HG03575 (cell line): ENCODE results near the gene IL32.

Experiments
- ATAC-seq: cut with Tn5 transposase; IDR thresholded peaks from one replicate; pipeline ENCODE4 v1.9.1; 2021; ENCODE audit not compliant: unreplicated experiment, insufficient number of reproducible peaks, low FRiP score; ENCODE audit errors: extremely low read depth

IL32 gene

DNA sequence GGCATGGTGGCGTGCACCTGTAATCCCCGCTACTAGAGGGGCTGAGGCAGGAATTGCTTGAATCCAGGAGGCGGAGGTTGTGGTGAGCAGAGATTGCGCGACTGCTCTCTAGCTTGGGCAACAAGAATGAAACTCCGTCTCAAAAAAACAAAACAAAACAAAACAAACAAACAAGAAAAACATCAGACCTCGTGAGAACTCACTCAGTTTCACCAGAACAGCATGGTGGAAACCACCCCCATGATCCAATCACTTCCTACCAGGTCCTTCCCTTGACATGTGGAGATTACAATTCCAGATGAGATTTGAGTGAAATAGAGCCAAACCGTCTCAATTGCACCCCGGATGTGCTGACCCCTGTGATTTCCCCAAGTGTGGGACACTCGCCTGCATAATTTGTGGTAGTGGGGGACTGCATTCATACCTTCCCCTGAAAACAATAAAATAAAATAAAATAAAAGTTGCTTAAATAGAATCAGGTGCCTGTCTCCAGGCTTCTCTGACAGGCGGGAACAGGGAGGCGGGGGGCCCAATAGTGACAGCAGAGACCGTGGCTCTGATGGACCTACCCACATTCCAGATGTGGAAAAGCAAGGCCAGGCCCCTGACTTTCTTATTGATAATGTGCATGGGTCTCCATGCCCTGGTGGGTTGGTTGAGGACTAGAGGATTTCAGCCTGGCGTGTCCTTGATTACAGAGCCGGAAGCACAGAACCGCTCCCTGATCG is 20.6 kb downstream of the IL32 start:
- ATAC-seq: no peak

DNA sequence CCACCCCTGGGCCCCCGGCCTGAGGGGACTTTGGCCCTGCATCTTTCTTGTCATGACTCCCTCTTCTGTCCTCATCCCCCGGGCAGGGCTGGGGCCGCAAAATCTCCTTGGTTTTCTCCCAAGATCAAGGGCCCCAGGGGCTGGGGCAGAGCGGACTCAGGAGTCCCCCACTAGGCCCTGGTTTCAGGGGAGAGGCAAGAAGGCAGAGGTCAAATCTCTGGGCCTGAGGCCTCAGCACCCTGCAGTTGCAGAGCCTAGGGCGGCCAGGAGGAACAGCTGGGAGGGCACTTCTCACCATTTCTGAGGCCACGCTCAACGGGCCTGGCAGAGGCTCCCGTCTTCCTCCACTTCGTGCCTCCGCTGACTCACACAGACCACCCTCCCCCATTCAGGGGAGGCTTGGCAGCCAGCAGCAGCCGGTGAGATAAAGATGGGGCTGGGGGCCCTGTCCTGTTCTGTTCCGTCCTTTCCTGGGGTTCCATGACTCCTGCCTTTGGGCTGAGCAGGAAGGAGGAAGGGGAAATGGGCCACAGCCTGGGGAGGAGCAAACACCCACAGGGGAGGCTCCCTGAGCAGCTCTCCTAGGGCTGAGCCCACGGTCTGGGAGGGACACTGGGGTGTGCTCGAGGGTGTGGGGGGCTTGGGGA is 21.3 kb downstream of the IL32 start:
- ATAC-seq: no peak

DNA sequence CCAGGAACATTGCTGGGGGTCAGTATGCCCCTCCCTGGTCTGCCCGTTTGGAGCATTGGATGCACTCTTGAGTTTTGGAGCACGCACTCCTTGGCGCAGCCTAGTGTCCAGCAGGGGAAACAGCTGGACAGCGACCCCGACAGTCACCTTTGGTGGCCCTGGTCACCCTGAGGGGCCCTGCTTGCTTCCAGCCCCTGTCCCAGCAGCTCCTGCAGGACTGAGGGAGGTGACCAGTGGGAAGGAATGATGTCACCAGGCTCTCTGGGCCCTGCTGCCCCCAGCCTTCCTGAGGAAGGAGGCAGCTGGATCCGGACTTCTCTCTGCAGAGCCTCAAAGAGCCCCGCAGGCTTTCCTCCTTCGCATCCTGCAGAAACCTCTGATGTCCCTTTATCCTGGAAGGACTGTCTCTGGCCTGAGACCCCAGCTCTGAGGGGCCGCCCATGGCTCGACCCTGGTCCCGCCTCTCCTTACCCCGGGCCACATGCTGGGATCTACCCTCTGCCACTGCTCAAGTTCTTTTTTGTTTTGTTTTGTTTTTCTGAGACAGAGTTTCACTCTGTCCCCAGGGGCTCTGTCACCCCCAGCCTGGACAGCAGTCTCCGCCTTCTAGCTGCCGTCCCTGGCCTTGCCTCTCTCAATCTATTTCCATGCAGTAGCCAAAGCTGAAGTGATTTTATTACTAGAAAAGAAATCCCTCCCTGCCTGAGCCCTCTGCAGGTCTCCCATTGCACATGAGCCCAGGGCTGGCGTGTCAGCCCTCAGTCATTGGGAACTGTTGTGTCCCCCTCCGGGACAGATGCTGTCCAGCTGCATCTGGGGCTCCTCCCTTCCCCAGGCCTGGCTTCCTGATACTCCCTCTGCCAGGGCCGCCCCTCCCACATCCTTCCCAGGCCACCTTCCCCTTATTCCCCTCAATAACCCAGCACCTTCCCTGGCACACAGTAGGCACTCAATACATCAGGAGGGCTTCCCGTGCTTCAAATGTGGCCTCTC is 22.1 kb downstream of the IL32 start:
- no peak for ATAC-seq

DNA sequence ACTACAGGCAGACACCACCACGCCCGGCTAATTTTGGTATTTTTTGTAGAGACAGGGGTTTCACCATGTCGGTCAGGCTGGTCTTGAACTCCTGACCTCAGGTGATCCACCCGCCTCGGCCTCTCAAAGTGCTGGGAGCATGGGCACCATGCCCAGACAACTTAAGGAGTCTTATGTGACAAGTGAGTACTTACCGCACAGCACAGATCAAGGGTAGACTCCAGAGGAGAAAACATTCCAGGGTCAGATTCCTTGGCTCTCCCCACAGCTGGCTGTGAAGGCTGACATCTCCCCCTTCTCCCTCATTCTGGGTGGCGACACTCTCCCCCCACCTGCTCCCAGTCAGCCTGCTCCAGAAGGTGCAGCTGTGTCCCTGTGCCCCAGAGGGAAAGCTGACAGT is 23.0 kb downstream of the IL32 start:
- no peak for ATAC-seq

DNA sequence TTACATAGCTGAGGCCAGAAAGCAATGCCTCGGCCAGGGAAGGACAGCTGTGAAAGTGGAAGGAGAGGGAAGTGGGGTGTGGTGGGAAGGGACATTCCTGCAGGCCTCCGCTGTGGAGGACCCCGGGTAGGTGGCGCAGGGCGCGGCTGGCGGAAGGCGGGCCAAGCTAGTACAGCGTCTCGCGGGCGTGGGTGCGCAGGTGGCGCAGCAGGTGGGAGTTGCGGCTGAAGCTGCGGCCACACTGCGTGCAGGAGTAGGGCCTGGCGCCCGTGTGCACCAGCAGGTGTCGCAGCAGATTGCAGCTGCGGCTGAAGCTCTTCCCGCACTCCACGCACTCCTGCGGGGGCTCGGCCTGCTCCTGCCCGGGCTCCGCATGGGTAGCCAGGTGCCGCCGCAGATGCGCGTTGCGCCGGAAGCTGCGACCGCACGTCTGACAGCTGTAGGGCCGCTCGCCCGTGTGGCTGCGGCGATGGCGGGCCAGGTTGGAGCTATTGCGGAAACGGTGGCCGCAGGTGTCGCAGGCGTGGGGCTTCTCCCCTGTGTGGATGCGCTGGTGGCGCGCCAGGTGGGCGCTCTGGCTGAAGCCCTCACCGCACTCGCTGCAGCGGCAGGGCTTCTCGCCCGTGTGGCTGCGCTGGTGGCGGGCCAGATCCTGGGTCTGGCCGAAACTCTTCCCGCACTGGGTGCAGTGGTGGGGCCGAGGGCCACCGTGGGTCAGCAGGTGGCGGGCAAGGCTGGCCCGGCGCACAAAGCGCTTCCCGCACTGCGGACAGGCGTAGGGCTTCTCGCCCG is 23.7 kb downstream of the IL32 start:
- no peak for ATAC-seq

DNA sequence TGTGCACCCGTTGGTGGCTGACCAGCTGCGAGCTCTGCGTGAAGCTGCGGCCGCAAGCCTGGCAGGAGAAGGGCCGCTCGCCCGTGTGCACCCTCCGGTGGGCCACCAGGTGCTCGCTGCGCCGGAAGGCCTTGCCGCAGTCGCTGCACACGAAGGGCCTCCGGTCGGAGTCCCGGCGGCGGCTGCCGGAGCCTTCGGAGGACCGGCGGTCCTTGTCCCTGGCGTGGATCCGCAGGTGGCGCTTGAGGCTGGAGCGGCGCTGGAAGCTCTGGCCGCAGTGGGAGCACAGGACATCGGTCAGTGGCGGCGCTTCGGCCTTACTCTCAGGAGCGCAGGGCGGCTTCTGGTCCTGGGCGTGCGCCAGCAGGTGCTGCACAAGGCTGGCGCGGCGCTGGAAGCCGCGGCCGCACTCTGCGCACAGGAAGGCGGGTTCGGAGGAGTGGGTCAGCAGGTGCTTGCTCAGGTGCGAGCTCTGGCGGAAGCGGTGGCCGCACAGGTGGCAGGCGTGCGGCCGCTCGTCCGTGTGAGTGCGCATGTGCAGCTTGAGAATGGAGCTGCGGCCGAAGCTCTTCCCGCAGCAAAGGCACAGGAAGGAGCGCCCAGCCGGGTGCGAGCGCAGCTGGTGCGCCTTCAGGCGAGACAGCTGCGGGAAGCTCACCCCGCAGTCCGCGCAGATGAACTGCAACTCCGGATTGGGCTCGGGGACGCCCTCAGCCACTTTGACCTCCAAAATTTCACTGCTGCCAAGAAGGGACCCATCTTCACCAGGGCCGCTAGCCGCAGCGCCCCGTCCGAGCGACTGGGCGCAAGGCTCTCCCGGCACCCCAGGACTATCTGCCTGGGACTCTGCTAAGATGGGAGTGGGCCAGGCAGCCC is 24.5 kb downstream of the IL32 start:
- ATAC-seq: no peak

DNA sequence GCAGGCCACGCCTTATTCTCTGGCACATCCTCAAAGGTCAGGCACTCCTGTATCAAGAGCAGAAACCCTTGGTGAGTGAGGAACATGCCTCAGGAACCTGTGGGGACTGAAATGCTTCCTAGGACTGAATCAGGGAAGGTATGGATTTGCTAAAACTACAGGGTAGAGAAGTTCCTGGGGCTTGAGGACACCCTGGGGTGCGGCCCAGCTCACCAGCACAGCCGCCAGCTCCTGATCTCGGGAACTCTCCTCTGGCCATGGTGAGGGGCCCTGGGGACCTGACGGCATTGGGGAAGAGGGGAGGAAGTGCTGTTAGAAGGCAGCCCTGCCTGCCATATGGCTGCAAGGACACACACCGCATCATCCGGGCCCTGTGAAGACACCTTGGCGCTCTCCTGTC is 26.1 kb downstream of the IL32 start:
- ATAC-seq: no peak

DNA sequence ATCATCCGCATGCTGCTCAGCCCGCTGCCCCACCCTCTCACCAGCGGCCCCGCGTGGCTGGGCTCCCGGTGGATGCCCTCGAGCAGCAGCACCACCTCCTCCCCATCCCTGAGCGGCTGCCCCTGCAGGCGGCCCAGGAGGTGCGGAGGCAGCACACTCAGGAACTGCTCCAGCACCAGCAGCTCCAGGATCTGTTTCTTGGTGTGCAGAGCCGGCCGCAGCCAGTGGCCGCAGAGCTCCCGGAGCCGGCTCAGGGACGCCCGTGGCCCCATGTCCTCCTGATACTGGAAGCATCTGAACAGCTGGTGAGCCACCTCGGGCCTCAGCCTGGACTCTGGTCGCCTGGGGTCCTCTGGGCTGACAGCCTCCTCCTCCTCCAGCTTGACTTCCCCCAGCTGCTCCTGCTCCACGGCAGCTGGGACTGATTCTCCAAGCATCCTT is 27.1 kb downstream of the IL32 start:
- ATAC-seq: no peak

DNA sequence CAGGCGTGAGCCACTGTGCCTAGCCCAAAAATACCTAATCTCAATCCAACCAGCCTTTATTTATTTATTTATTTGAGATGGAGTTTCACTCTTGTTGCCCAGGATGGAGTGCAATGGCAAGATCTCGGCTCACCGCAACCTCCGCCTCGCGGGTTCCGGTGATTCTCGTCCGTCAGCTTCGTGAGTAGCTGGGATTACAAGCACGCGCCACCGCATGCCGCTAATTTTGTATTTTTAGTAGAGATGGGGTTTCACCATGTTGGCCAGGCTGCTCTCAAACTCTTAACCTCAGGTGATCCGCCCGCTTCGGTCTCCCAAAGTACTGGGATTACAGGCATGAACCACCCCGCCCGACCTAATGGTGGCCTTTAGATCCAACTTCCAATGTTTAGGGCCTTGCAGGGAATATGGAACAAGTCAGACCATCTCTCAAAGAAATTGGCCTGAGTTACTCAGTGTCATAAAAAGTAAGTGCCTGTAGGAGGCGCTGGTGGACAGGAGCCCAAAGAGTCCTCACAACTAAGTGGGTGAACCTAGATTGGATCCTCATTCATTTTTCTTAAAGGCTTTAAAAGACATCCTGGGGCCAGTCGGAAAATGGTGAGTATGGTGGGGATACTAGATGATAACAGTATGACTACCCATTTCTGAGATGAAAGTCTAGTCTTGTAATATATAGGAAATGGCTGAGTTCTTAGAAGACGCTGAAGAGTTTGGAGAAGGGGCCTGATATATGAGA is 29.0 kb downstream of the IL32 start:
- no peak for ATAC-seq

DNA sequence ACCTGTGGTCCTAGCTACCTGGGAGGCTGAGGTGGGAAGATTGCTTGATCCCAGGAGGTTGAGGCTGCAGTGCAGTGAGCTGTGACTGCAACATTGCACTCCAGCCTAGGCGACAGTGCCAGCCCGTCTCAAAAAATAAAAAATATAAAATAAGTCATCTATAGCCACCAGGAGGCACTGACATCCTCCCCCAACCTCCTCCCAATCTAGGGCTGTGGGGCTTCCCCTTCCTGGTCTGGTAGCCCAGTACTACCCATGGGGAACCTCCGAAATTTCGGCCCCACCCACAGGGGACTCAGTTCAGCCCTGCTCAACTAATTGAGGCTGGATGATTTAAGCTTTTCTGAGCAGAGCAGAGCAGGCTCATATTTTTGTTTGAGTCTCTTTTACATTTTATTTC is 30.4 kb downstream of the IL32 start:
- no peak for ATAC-seq

DNA sequence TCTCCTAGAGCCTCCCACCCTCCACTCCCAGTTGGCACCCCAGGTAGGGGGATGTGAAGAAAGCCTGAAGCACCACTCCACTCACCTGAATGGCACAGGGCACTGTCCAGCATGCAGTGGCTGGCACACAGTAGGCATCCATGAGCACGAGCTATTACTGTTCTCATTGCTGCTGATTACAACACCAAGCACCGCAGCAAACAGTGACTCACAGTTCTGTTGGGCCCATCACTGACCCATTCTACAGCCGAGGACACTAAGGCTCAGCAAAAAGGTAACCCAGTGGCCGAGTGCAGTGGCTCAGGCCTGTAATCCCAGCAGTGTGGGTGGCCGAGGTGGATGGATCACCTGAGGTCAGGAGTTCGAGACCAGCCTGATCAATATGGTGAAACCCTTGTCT is 30.9 kb downstream of the IL32 start:
- ATAC-seq: no peak

DNA sequence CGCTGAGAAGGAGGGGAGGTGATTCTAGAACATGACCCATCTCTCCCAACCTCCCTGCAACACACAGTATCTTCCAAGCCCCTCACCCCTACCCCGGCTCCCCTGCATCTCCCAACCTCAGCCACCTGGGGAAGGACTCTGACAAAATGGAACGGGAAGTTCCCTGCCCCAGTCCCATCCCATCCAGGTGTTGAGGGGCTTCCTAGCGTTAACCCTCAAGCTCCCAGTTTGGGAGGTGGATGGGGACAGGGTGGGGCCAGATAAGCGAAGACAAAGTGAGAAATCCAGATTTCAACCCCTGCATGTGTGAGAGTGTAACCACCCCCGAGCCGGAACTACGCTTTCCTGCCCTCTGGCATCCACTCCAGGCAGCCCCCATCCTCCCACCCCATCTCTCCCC is 31.8 kb downstream of the IL32 start:
- ATAC-seq: no peak

DNA sequence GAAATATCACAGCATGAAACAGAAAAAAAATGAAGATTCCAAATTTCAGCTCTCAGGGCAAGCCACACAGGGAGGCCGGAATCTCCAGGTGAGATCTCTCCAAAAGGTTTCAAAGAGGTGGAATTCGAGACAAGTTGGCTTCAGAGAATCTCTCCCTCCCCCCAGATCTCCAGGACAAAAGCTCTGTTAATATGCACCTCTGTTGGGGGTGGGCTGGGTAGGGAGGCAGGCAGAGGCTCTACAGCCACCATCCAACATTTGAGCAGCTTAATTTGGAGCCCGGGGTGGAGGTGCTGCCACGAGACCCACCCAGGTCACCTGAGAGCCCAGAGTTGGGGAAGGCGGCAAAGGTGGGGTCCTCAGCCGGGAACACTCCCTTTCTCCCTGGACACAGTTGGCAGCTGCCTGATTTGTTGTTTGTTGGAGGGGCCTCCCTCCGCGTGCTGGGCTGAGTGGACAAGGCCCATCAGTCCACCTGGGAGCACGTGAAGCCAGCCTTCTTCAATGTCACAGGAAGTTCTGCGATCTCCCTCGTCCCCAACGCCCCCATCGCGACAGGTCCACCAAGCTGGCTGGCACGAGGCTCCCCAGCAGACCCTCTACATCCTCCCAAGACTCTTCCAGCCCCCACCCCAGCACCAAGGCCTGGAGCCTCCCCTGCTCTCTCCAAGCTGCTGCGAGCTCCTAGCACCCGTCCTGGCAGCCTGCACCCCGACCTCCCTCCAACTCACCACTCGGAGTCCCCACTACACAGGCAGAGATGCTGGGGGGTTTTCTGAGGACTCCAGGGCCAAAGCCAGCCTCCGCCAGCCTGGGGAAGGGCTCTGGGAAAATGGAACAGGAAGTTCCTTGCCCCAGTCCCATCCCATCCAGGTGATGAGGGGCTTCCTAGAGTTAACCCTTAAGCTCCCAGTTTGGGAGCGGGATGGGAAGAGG is 33.3 kb downstream of the IL32 start, which contains the start of gene ZSCAN10:
ZSCAN10 (minus strand) TSS at position 836 of the 936 bp plus-strand sequence. CDS start 6,357 bp downstream, outside the sequence.
- ATAC-seq: no peak

DNA sequence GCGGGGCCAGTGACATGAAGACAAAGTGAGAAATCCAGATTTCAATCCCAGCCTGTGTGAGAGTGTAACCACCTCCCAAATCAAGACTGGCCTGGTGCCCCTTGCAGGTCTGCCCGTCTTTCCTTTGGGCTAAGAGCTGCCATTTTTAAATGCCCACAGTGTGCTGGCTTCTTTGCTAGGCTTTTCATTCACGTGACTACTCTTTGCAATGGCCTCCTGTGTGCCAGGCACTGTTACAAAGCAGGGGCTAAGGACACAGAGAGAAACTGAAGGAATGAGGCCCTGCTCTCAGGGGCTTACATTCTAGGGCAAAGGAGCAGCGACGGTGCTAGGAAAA is 33.9 kb downstream of the IL32 start:
- no peak for ATAC-seq

DNA sequence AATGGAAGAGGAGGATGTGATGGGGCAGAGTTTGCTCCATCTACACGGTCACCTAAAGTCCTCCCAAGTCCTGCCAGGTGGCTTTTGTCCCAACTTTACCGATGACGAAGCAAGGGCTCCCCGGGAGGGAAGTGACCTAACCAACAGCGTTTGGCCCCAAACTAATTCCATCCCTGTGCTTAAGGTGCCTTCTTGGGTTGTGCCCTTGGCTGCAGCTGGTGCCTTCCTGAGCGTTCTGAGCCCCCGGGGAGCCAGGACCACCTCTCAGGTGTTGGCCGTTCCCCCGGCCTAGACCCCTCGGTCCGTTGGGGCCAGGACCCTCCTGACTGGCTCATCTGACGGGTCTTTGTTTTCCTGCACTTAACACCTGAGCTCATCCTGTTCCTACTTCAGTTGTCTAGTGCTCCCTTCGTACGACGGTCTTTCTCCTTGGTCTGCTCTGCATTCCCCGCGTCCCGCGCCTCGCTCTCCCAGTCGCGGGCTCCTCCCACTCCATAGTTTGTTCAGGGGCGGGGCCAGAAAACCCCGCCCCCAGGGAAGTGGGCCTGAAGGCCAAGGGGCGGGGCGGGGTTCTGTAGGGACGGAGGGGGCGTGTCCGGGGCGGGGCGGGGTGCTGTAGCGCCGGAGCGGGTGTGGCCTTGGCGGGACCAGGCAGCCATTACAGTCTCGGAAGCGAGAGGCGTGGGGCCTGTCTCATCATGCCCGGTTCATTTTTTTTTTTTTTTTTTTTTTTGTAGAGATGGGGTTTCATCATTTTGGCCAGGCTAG is 34.5 kb downstream of the IL32 start:
- no peak for ATAC-seq
